GM19239 (cell line): ENCODE measurements around the gene FAF1.

Source experiments
- DNase-seq: peaks from one replicate; pipeline ENCODE4 v3.0.0; 2011; ENCODE audit warnings: low spot score; ENCODE audit not compliant: insufficient read length
- FAIRE-seq: peaks from 2 replicates; lab custom pipeline; 2011; peaks lifted over from hg19 to GRCh38; lab: Jason Lieb, UNC

FAF1 gene

DNA sequence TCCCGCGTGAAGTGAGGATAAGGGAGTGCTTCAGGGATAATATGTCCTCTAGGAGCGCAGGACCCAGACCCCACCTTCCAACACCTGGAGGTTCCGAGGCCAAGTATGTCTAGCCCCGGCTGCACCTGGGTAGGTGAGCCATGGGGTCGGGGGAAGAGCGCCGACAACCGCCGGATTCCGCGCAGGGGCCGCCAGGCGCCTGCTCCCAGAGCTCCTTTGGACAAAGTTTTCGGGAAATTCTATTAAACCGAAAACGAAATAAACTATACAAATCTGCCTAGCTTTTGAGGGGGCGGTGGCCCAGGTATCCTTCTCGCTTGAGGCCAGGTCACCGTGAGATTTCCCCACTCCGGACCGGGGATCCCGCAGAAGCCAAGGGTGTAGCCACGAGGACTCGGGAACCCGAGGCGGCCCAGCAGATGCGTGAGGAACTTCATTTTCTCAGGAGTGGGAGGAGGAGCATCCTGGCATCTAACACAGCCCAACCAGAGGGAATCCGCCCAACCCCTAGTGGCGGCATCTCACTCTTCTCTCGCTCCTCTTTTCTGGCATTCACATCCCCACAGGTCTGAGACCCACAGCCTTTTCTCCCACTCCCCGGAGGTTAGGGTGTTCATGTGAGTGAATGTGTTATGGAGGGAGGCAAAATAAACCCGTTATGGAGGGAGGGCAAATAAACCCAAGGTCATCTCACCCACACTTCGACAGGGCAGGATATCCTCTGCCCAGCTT lies 534.5 kb downstream of the FAF1 start:
- FAIRE-seq = no peak
- no peak for DNase-seq

DNA sequence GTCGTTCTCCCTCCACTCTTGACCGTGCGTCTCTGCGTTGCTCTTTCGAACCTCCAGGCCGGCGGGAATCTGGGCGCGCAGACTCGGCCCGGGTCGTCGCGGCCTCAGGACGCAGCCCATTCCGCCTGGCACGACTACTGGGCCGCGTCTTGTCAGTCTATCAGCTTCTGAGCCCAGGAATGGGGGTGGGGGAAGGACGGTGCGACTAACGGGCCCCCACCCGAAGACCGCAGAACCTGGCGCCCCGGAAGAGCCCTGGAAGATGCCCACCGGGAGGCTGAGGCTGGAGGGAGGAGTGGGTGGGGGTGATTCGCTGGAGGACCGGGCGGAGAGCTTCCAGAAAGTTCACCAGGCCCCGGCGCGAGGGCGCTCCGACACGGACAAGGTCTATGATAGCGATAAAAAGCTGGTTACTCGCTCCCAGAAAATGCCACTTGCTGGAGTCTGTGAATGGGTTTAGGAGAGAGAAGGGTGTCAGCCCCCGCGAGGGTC lies 535.1 kb downstream of the FAF1 start:
- no peak for DNase-seq
- no peak for FAIRE-seq

DNA sequence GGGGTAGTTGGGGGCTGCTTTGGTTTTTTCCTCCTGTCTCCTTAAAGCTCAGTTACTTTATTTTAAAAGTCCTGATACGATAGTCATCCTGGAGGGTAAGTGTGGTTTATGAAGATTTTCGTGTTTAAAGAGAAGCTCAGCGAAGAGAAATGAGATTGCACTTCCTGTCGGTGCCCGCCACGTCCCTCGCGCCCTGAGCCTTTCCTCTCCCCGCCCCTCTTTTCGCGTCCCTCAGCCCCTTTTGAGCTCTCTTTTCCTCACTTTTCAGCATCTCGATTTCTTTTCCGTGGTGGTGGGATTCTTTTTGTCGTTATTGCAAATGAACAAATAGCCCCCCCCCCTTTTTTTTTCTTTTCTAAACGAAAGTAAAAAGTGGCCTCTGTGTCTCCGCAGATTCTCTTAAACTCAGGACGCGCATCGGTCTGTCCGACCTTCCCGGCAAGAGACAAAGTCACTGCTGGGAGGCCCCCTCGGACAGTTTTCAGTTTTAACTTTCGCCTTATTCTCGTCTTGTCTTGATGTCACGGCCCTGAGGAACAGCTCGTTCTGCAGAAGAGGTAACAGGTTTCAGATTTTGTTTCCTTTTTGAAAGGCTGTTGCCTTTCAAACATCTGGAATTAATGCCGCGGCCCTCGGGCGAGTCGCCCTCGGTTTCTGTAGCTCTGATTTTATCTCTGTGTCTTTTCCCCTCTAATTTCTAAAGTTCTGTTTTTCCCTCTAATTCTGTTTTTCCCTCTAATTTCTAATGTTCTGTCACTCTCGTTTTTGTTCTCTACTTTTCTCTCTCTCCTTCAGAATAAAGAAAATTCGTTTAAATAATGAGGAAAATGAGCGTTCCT lies 535.8 kb downstream of the FAF1 start:
- DNase-seq (no peak), FAIRE-seq (peak; percentile 84)

DNA sequence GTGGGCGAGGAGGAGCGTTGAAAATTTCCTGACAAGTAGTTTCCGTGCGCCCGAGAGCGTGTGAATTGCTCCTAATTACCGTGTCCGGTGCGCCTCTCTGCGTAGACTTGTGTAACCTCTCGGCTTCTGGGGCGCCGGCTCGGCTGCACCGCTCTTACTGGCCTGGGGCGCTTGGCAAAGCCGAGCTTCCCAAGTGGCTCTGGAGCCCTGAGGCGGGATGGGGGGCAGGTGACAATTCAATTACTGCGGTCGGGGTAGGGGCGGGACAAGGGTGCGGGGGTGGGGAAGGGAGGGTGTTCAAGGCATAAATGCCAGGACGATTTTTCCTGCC lies 536.4 kb downstream of the FAF1 start:
- FAIRE-seq = no peak
- DNase-seq = no peak

DNA sequence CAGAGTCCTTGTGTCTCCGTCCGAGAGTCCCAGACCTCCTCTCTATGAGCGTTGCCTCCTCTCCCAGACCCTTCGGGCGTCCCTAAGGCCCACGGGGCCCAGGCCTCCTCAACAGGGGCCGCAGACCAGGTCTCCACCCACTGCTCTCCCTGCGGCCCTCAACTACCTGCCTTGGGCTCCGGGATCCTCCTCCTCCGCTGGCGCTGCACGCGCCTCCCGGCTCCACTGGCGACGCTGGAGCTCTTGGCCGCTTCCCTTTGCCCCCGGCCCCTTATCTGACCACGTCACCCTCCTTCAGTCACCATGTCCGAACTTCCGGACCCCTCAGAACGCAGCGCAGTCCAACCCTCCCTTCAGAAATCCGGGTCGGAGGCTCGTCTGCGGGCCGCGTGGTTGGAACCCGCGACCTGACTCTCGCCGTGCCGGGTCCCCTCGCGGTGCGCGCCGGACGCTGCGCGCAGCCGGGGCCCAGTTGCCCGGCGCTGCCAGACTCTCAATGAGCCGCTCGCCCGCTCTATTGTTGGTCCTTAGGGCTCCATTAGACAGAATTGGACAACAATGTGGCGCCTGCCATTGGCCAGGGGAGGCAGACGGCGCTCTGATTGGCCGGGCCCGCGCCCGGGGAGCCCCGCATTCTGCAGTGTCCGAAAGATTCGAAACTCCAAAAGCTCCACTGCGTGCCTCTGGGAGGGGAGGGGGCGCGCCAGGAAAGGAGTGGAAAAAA lies 537.0 kb downstream of the FAF1 start, which contains the start of gene DMRTA2:
TSS of gene DMRTA2 (minus strand) at position 498 of the 724 bp plus-strand sequence. CDS start 1,907 bp downstream, outside the sequence.
- FAIRE-seq (no peak), DNase-seq (no peak)

DNA sequence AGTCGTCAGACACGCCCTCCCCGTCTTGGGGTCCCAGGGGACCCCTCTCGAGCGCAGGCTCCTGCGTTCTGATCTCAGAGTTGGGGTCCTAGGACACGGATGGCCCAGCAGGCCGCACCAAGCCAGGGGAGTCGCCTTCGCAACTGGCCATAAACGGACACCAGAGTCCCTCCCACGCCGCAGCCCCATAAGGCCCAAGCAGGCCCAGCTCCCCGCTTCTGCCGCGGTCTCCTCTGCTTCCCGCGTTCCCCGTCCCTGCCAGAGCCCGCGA lies 537.5 kb downstream of the FAF1 start:
- no peak for DNase-seq

DNA sequence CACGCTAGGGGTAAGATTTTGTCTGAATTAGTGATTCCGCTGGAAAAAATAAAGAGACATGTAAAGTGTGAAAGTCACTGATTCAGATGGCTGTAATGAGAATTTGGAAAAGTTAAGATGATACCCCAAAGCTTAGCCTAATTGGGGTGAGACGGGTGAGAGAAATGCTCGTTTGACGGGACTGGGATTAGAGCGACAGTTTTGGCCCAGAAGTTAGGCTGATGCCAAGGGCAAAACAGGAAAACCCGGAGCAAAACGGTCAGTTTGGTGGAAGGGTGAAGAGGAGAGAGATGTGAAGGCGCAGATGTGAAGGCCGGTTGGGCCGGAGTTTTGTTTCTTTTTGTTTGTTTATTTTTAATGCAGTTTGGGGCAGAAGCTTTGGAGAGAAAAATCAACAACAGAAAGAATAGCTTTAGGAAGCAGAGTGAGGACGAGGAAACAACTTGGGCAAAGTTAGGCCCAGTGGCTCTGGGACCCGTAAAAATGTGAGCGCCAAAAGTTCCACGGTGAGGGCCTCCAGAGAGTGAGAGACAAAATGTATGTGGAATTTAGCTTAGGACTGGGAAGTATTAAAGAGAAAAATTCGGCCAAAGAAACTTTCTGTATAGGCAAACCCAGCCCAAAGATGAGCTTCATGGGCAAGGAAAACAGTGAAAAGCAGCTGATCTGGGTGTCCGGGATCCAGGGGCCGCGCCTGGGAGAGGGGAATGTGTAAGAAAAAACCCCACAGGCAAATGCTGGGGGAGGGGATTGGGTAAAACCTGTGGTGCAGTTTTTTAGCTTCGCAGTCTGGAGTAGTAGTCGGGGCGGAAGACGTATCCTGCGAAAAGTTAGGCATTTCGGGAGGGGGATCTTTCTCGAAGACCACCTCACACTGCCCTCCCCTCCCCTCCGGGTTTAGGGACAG lies 538.0 kb downstream of the FAF1 start:
- FAIRE-seq = no peak

More for the DNA sequence above, 537.5 kb downstream of the FAF1 start:
- FAIRE-seq = no peak

DNA sequence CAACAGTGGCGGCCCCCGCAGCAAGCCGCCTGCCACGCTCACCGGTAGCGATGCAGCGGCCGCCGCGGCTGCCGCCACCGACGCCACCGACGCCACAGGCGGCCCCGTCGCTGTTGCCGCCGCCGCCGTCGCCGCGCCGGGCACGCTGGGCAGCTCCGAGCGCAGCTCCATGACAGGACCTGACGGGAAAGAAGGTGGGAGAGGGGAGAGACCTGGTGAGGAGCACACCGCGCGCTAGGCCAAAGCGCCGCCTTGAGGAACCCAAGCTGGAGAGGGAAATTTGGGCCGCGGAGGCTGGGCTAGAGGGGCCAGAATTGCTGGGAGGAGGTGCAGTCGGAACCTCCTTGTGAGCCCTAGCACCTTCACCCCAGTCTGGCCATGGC lies 538.7 kb downstream of the FAF1 start:
- DNase-seq (no peak), FAIRE-seq (no peak)

More for the DNA sequence above, 538.0 kb downstream of the FAF1 start:
- DNase-seq = no peak

DNA sequence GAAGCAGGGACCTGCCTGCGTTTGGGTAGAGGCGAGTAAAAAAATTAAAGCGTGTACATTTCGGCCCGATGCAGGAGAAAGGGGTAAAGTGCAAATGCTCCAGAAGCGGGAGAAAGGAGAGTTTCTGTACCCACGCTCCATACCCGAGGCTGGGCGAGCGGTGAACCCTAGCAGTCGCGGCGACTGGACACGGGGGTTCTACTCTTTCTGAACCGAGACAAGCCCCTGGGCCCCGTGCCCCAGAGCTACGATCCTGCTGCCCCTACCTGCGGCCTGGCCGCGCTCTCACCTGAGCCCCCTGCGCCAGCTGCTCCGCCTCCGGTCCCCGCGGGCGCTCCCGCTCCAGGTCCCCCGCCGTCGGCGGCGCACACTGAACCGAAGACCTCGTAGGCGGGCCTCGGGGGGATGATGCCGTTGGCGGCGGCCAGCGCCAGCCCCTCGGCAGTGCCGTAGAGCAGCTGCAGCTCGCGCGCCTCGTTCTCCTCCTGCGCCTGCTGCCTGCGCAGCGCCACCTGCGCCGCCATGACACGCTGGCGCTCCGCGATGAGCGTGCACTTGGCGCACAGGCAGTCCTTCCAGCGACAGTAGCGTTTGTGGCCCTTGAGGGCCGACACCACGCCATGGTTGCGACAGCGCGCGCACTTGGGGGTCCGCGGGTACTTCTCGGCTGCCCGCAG lies 539.2 kb downstream of the FAF1 start:
- no peak for FAIRE-seq

DNA sequence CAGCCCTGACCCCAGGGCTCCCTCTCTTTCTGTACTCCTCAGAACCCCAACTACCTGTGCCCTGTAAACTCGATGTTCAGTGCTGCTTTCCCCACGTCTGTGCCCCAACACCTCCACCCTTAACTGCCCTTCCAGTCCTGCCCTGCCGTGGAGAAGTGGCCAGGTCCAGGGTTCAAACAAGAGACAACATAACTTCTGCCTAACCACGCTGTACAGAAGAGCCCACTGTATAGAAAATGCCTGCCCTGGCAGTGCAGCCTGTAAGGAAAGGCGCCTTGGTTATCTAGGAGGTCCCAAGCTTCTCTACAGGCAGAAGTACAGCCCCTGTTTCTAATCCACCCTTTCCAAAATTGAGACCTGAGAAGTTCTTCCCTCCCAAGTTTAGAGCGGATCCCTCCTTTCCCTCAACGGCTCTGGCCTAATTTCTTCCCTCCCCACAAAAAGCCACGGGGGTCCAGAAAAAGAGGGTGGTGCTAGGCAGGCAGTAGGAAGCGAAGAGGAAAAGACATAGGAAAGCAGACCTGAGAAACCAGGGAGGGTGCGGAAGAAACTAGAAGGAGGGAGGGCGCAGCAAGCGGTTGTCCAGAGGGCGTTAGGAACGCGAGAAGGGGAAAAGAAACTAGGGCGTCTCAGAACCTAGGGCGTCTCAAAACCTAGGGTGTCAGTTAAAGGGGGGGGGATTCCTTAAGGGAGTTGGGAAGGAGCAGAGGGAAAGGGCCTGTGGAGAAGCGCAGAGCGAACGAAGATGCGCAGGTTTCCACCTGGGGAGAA lies 540.0 kb downstream of the FAF1 start:
- no peak for DNase-seq
- FAIRE-seq = no peak

More for the DNA sequence above, 539.2 kb downstream of the FAF1 start:
- no peak for DNase-seq

DNA sequence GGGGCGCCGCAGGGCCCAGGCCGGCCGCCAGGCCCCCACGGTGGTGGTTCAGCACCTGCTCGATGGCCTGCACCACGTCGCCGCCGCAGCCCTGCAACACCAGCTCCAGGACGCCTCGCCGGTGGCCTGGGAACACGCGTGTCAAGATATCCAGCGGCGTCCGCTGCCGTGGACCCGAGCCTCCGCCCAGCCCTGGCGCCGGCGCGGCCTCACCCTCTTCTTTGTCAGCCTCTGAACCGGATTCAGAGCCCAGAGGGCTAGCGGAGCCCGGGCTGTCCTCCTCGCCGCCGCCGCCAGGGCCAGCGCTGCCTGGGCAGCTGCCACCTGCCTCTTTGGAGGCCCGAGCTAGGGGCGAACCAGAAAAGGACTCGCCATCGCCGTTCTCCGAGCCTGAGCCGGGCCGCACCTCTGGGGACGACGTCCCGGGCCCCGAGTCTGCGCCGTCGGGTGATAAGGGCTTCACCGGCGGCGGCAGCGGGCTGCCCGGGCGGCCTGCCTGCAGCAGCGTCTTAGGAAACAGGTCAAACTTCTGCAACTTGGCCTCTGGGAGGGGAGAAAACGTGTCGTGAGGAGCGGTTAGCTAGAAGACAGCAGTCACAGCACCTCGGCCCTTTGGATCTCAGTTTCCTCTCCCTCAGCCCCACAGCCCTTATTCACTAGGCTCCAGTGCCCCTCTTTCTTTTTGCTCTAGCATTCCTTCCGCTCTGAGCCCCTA lies 540.7 kb downstream of the FAF1 start:
- DNase-seq = no peak
- FAIRE-seq = no peak

DNA sequence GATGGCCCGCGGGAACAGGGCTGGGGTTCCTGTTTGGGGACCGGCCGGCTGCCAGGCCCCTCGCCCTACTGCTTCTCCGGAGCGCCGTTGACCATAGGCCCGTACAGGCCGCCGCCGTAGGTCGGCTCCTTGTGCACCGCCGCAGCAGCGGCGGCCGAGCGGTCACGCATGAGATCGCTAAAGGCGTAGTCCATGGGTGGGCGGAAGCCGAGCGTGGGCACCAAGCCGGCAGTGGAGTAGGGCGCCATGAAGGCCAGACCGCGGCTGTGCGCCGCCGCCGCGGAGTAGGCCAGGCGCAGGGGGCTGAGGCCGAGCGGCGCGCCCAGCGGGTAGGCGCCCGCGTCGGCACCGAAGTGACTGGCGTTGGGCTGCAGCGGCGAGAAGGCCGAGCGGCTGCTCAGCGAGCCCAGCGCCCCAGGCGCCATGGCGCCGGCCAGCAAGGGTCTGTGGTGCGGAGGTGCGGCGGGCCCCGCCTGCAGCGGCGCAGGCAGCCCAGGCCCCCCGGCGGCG lies 541.4 kb downstream of the FAF1 start:
- FAIRE-seq = no peak
- DNase-seq = no peak

DNA sequence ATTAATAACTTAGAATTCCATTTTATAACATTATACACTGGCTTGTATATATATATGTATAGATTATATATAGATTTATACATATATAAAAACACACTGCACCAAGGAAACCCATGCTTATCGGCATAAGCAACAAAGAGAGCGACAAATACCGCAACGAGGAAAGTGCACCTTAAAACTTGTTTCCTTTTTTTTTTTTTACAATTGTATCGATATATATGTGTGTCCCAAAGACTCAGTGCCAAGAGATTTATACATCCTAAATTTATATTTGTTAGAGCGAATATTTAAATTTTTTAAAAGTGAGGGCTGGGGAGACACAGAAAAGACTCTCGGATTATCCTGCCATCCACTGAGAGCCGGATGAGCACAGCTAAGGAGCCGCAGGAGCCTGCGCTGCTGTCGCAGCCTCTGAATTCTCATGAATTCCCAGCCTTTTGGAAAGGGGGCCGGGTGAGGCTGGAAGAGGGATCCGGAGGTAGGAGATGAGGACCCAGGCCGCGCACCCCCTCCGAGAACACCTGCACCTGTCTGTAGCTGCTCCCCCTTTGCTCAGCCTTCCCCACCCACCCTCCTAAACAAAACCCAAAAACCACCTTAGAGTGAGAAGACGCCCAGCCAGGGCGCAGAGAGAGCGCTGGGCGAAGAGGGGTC lies 542.0 kb downstream of the FAF1 start:
- no peak for FAIRE-seq

DNA sequence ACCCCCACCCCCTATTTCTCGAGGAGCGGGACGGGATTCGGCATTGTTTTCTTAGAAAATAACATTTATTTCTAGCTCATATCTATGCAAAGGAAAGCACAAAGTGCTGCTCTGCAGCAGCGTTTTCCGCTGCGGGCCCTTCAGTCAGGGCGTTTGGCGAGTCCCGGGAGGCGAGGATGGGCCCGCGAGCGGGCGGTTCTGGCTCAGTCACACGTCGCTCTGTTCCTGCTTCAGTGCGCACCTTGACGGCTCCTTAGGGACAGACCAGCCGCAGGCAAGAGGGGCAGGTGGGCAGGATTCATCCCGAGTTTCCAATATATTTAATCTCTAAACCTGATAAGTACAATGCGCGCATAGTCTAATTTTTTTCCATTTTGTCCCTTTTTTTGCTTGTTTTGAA lies 542.6 kb downstream of the FAF1 start:
- FAIRE-seq (no peak), DNase-seq (no peak)

More for the DNA sequence above, 542.0 kb downstream of the FAF1 start:
- no peak for DNase-seq

DNA sequence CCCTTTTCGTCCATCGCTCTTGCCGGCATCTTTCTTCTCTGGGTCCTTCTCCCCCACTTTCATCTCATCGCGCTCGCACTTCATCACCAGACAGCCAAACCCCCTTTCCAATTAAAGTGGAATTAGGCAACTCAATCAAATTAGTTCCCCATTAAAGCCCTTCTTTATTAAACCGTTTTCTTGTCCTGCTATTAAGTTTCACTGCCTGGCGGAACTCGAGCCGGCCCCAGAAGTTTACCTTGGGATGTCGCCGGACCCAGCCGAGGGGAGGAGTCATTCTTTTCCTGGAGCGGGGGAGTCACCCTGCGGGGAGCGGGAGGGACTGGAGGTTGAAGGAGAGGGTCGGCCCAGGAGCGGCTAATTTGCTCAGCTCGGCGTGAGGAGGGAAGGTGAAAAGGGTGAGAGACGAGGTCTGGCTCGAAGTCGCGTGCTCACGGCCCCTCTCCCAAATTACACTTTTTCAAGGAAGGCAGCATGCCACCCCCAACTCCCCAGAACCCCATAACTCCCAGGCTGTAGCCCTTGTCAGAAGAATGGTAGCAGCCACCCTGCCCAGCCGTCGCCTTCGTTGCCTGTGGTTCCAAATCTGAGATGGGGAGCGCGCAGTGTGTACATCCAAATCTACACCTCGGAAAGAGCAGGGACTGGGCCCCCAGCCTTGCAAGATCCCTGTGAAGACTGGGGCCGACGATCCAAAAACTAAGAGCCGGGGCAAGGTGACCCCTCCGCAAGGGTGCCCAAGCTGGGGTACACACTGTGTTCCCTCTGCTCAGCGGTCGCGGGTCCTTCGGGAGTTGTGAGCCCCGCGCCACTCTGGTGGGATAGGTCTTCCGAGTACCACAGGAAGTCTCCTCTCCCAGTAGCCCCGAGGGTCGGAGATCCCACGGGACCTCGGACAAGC lies 543.3 kb downstream of the FAF1 start:
- DNase-seq (no peak), FAIRE-seq (no peak)

DNA sequence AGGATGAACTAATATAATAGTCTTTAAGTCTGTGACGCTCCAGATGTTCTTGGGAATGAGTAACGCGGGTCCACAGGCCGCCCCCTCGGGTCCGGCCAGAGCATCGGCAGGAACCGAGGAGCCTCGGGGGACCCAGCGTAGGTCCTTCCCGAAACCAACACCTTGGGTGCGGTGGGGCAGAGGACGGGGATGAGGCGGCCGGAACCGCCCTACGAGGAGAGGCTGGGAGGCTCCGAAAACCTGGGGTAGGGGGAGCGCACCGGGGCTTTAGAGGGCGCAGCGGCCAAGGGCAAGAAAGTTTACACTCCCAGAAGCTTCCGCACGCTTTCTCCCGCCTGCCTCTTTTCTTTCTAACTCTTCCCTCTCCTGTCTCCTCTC lies 543.9 kb downstream of the FAF1 start:
- FAIRE-seq = no peak

More for the DNA sequence above, 543.9 kb downstream of the FAF1 start:
- no peak for DNase-seq
